Small intestine (tissue), 7 donors: ENCODE results near the gene DTNB. TPM values are rescaled to one million over a fixed set of nuclear protein-coding genes. Genes with fewer than 3 reads are reported as not detected.

ENCODE experiments used
- DNase-seq, 2 donors: peaks; one replicate each; pipeline versions ENCODE4 v3.0.0 to v3.0.0-alpha.2; 2013
- FAIRE-seq: peaks from 2 replicates; lab custom pipeline; 2012; peaks lifted over from hg19 to GRCh38; lab: Jason Lieb, UNC
- H3K27ac ChIP-seq, 3 donors: one replicate each; pipeline ENCODE4 v1.5.1; 2013; ENCODE audit warnings: low read length in 2 of 3, mild to moderate bottlenecking in 2 of 3, control low read depth in 1 of 3, inconsistent platforms in 1 of 3, low read depth in 1 of 3, moderate library complexity in 1 of 3
- H3K27me3 ChIP-seq, 3 donors: one replicate each; pipeline ENCODE4 v1.6.1; 2013; ENCODE audit warnings: low read length in 3 of 3, inconsistent platforms in 1 of 3; ENCODE audit not compliant: control insufficient read depth in 3 of 3, insufficient read depth in 3 of 3
- H3K36me3 ChIP-seq, 3 donors: one replicate each; pipeline ENCODE4 v1.6.1; 2013; ENCODE audit warnings: low read length in 3 of 3, inconsistent platforms in 1 of 3, low read depth in 1 of 3, mild to moderate bottlenecking in 1 of 3, moderate library complexity in 1 of 3; ENCODE audit not compliant: control insufficient read depth in 3 of 3, insufficient read depth in 2 of 3
- H3K4me1 ChIP-seq, 3 donors: one replicate each; pipeline ENCODE4 v1.6.1; 2013; ENCODE audit warnings: low read length in 2 of 3, inconsistent platforms in 1 of 3, low read depth in 1 of 3, mild to moderate bottlenecking in 1 of 3, moderate library complexity in 1 of 3; ENCODE audit not compliant: control insufficient read depth in 3 of 3, insufficient read depth in 2 of 3
- H3K4me3 ChIP-seq, 3 donors: one replicate each; pipeline ENCODE4 v1.5.1; 2013; ENCODE audit warnings: low read length in 3 of 3, control low read depth in 1 of 3, inconsistent platforms in 1 of 3, low read depth in 1 of 3, mild to moderate bottlenecking in 1 of 3, moderate library complexity in 1 of 3
- H3K9me3 ChIP-seq, 2 donors: one replicate each; pipeline ENCODE4 v1.6.1; 2013; ENCODE audit warnings: low read depth in 1 of 2, low read length in 1 of 2; ENCODE audit not compliant: control insufficient read depth in 2 of 2, insufficient read depth in 1 of 2
- WGBS, 3 donors: extraction: QIAGEN DNeasy Blood & Tissue Kit; methylation state at CpG; one replicate each; pipeline ENCODE4 v1.1.7; 2013; 5-methylcytosine and 5-hydroxymethylcytosine counted together
- polyA plus RNA-seq, 4 donors: library from polyadenylated mRNA; stranded (reverse) in 3 of 4; unstranded in 1 of 4; fragments of 200-250 nt in 3 of 4; fragments of 120-200 nt in 1 of 4; gene quantifications; one replicate each; pipeline versions ENCODE4 v1.2.1 to v1.2.3, GENCODE V29; 2013
- donor health status: healthy with polysubstance abuse.
- donor health status: control.
- donor health status: control.
- donor health status: Bipolar disorder and iron deficiency.
- donor health status: healthy.

Gene DTNB
- polyA plus RNA-seq, 4 donors, result 2.4 to 9.7 (median 4.4) TPM

DNA sequence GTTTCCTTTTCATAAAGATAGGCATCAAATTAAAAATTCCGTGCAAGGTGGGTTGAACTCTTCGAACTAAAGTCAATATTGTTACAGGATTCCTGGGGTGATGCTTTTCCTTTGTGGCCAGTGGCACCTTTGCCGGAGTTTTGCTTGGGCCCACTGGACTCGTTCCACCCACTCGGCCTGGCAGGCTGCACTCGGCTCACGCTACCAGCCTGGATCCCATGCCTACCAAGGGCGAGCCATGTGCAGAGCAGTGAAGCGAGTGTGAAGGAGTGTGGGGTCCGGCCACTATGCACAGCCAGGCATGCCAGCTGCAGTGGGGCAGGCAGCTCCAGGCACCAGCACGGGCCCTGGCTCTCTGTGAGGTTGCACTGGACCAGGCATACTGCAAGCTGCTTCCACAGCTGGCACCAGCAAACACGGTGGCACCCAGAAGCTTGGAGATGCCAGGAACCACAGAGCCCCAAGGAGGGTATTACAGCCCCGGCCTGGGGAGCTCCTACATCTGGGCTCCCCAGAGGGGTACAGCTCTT, 83.6 kb downstream of the DTNB start:
- no peak for FAIRE-seq
- Histone ChIP-seq H3K4me3 (no peak overlapping the region), H3K27me3 (no peaks in the 10 kb centered on the region), H3K27ac (no peak overlapping the region), H3K9me3 (no peaks in the 10 kb centered on the region), H3K4me1 (no peaks in the 10 kb centered on the region), H3K36me3 (no peaks in the 10 kb centered on the region)
- 94 to 96% (median 95%) methylated on average over 13 of the region's 13 CpGs for WGBS, 3 donors
- no peak for DNase-seq

DNA sequence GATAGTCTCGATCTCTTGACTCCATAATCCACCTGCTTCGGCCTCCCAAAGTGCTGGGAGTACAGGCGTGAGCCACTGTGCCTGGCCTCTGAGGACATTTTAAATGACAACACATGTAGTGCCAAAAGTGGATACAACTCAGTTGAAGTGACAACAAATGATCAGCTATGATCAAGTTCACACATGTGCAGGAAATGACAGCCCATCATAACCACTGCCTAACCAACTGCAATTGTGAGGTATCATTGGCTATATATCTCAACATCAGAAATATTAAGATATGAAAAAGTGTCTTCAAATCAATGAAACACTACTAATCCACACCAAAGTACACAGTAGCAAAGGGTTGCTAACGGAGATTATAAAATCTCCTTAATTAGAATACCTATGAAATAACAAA, 84.8 kb downstream of the DTNB start:
- FAIRE-seq, result no peak
- no peaks in the 10 kb centered on the region for H3K9me3 ChIP-seq
- H3K36me3 ChIP-seq, result no peaks in the 10 kb centered on the region
- no peaks in the 10 kb centered on the region for H3K27me3 ChIP-seq
- no peak for DNase-seq
- no peak overlapping the region for H3K4me3 ChIP-seq
- no peak overlapping the region for H3K27ac ChIP-seq
- WGBS, 3 donors, result 83 to 93% (median 83%) methylated on average over 4 of the region's 4 CpGs
- no peaks in the 10 kb centered on the region for H3K4me1 ChIP-seq

DNA sequence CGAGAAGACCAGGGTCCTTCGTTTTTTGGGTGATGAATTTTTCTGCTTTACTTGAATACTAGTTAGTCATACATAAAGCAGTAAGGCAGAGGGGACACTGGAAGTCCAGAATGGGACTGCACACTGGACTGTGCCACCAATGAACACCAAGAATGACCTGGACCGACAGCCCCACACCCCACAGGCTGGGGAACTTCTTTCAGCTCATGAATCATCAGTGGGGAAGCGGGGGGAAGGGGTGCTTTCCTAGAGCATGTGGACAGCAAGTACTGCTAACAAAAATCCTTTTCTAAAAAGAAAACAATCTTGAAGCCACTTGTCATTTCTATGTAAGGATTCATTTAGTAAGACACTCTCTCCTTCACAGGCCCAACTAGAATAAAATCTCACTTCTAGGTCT, 86.0 kb downstream of the DTNB start:
- no peaks in the 10 kb centered on the region for H3K27me3 ChIP-seq
- no peak overlapping the region for H3K27ac ChIP-seq
- no peaks in the 10 kb centered on the region for H3K36me3 ChIP-seq
- H3K4me1 ChIP-seq, result no peaks in the 10 kb centered on the region
- FAIRE-seq (no peak), DNase-seq (no peak)
- WGBS, 3 donors, result 69 to 87% (median 72%) methylated on average over 4 of the region's 4 CpGs
- no peak overlapping the region for H3K4me3 ChIP-seq
- H3K9me3 ChIP-seq, result no peaks in the 10 kb centered on the region

DNA sequence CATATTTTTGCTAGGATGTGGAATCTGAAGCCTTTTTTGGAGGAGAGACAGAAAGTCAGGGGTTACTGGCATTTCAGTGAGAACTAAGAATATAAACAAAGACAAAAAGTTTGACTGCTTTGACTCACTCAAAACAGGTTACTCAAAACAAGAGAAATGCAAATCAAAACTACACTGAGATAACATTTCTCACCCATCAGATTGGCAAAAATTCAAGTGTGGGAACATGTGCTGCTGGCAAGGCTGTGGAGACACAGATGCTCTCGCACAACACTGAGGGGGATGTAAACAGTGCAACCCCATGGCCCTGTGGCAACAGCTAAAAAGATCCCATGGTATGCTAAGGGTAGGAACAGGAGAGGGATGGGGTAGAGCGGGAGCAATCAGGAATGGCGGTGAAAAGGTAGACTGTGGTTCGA, 86.6 kb downstream of the DTNB start:
- DNase-seq (no peak), FAIRE-seq (no peak)
- no peak overlapping the region for H3K4me3 ChIP-seq
- no peak overlapping the region for H3K27ac ChIP-seq
- H3K4me1 ChIP-seq, result no peaks in the 10 kb centered on the region
- 80 to 90% (median 82%) methylated on average over 4 of the region's 4 CpGs for WGBS, 3 donors
- no peaks in the 10 kb centered on the region for H3K9me3 ChIP-seq
- no peaks in the 10 kb centered on the region for H3K27me3 ChIP-seq
- no peaks in the 10 kb centered on the region for H3K36me3 ChIP-seq

DNA sequence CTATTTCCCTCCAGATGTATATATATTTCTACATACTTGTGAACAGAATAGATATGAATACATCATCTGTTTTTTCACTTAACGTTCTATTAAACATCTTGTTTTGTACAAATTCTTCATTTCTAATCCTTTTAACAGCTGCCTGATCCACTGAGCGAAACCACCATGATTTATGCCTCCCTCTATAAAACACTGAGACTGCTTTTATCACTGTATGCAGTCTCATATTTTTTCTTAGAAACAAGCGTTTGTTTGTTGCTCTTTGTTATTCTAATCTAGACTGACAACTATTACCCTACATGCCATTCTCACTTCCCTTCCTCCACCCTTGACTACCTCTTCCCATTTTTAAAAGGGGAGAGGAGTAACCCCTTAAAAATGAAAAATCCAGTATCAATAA, 88.2 kb downstream of the DTNB start:
- DNase-seq, result no peak
- no peak for FAIRE-seq
- Histone ChIP-seq H3K27ac (no peak overlapping the region), H3K4me3 (no peak overlapping the region), H3K27me3 (no peaks in the 10 kb centered on the region), H3K36me3 (no peaks in the 10 kb centered on the region), H3K9me3 (no peaks in the 10 kb centered on the region), H3K4me1 (no peaks in the 10 kb centered on the region)
- 71 to 76% (median 75%) methylated on average over 3 of the region's 3 CpGs for WGBS, 3 donors

DNA sequence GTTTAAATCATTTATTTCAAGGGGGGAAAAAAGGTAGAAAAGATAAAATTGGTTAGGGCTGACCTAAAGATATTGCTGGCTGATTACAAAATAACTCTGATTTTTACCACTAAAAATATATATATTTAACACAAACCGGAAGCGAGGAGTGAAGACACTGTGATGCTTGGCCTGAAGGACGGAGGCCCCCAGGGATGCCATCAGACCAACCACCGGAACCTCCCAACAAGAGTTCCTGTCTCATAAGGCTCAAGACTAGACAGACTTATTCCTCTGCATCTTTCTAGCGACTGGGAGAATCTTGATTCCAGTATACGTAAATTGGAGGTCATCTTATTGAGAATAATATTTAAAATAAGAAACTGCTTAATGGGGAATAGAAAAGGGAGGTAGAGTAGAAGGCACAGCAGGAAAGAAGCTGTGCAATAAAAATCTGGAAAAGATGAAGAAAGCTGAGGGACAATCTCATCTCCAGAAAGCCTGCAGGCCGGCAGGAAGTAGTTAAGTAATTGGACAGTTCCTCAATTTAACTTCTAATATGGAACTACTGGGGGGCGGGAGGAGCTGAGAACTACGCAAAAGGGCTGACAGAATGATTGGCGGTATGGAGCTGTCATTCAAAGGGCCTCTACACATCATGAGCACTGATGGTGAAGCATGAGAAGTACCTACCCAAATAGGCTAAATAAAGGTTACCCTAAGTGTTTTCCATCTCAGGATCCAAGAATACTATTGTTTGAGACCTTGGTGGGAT, 91.1 kb downstream of the DTNB start:
- Histone ChIP-seq H3K27ac (no peak overlapping the region), H3K4me3 (no peak overlapping the region), H3K36me3 (no peaks in the 10 kb centered on the region), H3K27me3 (no peaks in the 10 kb centered on the region), H3K9me3 (no peaks in the 10 kb centered on the region), H3K4me1 (no peaks in the 10 kb centered on the region)
- no peak for DNase-seq
- no peak for FAIRE-seq
- WGBS, 3 donors, result 89 to 96% (median 93%) methylated on average over 10 of the region's 10 CpGs

DNA sequence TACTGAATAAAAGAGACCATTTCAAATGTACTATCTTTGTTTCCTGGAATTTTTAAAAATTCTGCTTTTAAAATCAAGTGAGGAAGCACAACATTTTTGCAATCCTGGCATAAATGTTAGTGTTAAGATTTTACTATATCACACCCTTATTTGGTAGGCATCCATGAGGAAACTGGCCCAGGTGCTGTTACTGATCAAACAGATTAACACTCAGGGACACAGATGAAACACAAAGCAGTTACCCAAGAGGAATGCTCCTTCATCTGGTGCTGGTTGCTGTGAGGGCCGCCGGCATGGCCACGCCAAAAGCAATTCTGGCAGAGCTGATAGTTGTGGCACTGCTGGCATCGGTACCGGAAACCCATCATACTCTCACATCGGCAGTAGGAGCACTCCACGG, 96.8 kb downstream of the DTNB start:
- no peak for DNase-seq

DNA sequence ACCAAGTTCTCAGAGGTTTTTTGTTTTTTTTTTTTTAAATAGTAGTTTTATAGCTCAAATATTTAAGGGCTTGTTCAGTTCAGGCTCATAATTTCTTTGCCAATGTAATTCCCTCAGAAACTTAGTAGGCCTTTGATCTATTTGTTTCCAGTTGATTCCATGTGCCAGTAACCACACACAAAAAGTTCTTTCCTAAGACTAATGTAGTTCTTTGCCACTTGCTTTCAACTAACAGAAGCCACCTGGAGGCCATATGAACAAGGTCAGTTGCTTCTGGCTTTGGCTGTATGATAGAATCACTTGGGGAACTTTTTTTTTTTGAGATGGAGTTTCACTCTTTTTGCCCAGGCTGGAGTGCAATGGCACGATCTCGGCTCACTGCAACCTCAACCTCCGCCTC, 100.7 kb downstream of the DTNB start:
- H3K9me3 ChIP-seq, result no peaks in the 10 kb centered on the region
- H3K4me3 ChIP-seq, result no peak overlapping the region
- H3K27ac ChIP-seq, result no peak overlapping the region
- no peaks in the 10 kb centered on the region for H3K36me3 ChIP-seq
- 93 to 100% (median 96%) methylated on average over 3 of the region's 3 CpGs for WGBS, 3 donors
- H3K4me1 ChIP-seq, result peaks cover 0 to 2% (median 0%) of the 10 kb centered on the region in 3 donors
- no peaks in the 10 kb centered on the region for H3K27me3 ChIP-seq
- no peak for FAIRE-seq
- no peak for DNase-seq

More for the DNA sequence above, 96.8 kb downstream of the DTNB start:
- Histone ChIP-seq H3K4me3 (no peak overlapping the region), H3K36me3 (no peaks in the 10 kb centered on the region), H3K9me3 (no peaks in the 10 kb centered on the region), H3K4me1 (no peaks in the 10 kb centered on the region), H3K27me3 (no peaks in the 10 kb centered on the region), H3K27ac (no peak overlapping the region)
- 79 to 92% (median 87%) methylated on average over 7 of the region's 7 CpGs for WGBS, 3 donors
- FAIRE-seq, result no peak
